H1 (cell line): Measurements from ENCODE around the gene ZFAND6. TPM values are rescaled to one million over a fixed set of nuclear protein-coding genes. Genes with fewer than 3 reads are reported as not detected.

Source experiments
- RAD21 ChIP-seq, 2 experiments: IDR thresholded peaks in 1 of 2; conservative IDR thresholded peaks in 1 of 2; 2 replicates each; pipeline ENCODE4 v1.6.1; 2011; ENCODE audit warnings: low read depth in 2 of 2, low read length in 2 of 2, improper control_type of control experiment in 1 of 2, inconsistent platforms in 1 of 2, mild to moderate bottlenecking in 1 of 2, moderate library complexity in 1 of 2
- RFX5 ChIP-seq: IDR thresholded peaks from 2 replicates; pipeline ENCODE4 v1.6.1; 2011; ENCODE audit warnings: low read depth, low read length, improper control_type of control experiment, borderline replicate concordance
- SP4 ChIP-seq: IDR thresholded peaks from 2 replicates; pipeline ENCODE4 v1.6.1; 2012; ENCODE audit warnings: low read length, inconsistent platforms
- TBP ChIP-seq: IDR thresholded peaks from 2 replicates; pipeline ENCODE4 v1.6.1; 2011; ENCODE audit warnings: low read depth, low read length, improper control_type of control experiment
- polyA plus RNA-seq, 7 experiments: library from polyadenylated mRNA; depleted of rRNA in 3 of 7; stranded (reverse) in 5 of 7; unstranded in 2 of 7; fragments of >200 nt in 5 of 7; fragments of 200-250 nt in 2 of 7; gene quantifications; 1 replicate in 5 of 7; 2 replicates in 1 of 7; 4 replicates in 1 of 7; pipeline versions ENCODE4 v1.2.1 to v1.2.3, GENCODE V29; 2011 to 2013; ENCODE audit warnings: missing spikeins in 2 of 7, mixed read lengths in 2 of 7
- total RNA-seq: library from RNA; stranded (reverse); fragmentation: NEBNext Ultra II Directional; extraction: Animal tissue kit (Norgen Biotek cat#: 25700); gene quantifications from 2 replicates; pipeline ENCODE4 v1.2.1, GENCODE V29; 2021

ZFAND6 gene
- total and polyA plus RNA-seq, 2 of the 8 experiments (the other 6 are each of a cell fraction or from before 2014, with no cell fraction given) = 136 to 237 TPM

GRCh38 chr15:80163897-80164296 is 104.4 kb downstream of the ZFAND6 start (continued):
- TF ChIP-seq TBP (no peak), RAD21 (IDR thresholded peaks at IDR 0.05 in 1 of 2, conservative IDR thresholded peaks at IDR 0.05 in 1 of 2; ENCODE audit: low read depth in 2 of 2, low read length in 2 of 2) (no peak), RFX5 (no peak), SP4 (no peak)
